ENCODE results near the gene ANO6. TPM values are rescaled to one million over a fixed set of nuclear protein-coding genes. Genes with fewer than 3 reads are reported as not detected.

ANO6 gene
- total and polyA plus RNA-seq, 4 donors: 18.6 to 52.3 (median 29.1) TPM

- TF ChIP-seq FOXA1 (IDR thresholded peaks at IDR 0.05): no peak
- no peak for TF ChIP-seq HNF4G (IDR thresholded peaks at IDR 0.05)
- TF ChIP-seq JUND (IDR thresholded peaks at IDR 0.05): no peak
- TF ChIP-seq TAF1 (conservative IDR thresholded peaks at IDR 0.05): no peak
- TF ChIP-seq SP1 (IDR thresholded peaks at IDR 0.05): no peak
- no peak for TF ChIP-seq HNF4A (conservative IDR thresholded peaks at IDR 0.05)
- TF ChIP-seq EGR1 (IDR thresholded peaks at IDR 0.05; ENCODE audit: low read depth in 2 of 2): no peak
- no peak for TF ChIP-seq FOXA2 (IDR thresholded peaks at IDR 0.05)
- no peak for TF ChIP-seq MAX (IDR thresholded peaks at IDR 0.05)
- TF ChIP-seq CTCF (IDR thresholded peaks at IDR 0.05; ENCODE audit: low read depth, low read length, missing input control): no peak
- no peak for TF ChIP-seq RAD21 (IDR thresholded peaks at IDR 0.05)
- Histone ChIP-seq H3K4me1 (ENCODE audit: control insufficient read depth in 4 of 4, insufficient read depth in 4 of 4, low read length in 3 of 4) (no peaks in the 10 kb centered on the region), H3K36me3 (ENCODE audit: control insufficient read depth in 4 of 4, insufficient read depth in 3 of 4, low read depth in 1 of 4, low read length in 3 of 4) (peaks cover 4 to 21% (median 9%) of the 10 kb centered on the region in 4 donors), H3K27me3 (ENCODE audit: control insufficient read depth in 4 of 4, insufficient read depth in 4 of 4, low read length in 3 of 4) (no peaks in the 10 kb centered on the region), H3K9me3 (ENCODE audit: control insufficient read depth in 4 of 4, low read length in 3 of 4) (no peaks in the 10 kb centered on the region), H3K9ac (ENCODE audit: low read depth in 1 of 2, low read length in 2 of 2) (no peak overlapping the region), H3K27ac (ENCODE audit: low read depth in 1 of 2, low read length in 2 of 2) (no peak overlapping the region), H3K4me3 (ENCODE audit: low read depth in 1 of 3, low read length in 3 of 3) (no peak overlapping the region)
- no peak for DNase-seq (ENCODE audit: low spot score)
- 99% methylated on average over 1 of the region's 1 CpG for WGBS
These were observed 213.9 kb downstream of the ANO6 start for GRCh38 chr12:45429831-45430230.

- WGBS: 87% methylated on average over 5 of the region's 5 CpGs
- Histone ChIP-seq H3K9me3 (ENCODE audit: control insufficient read depth in 4 of 4, low read length in 3 of 4) (no peaks in the 10 kb centered on the region), H3K27me3 (ENCODE audit: control insufficient read depth in 4 of 4, insufficient read depth in 4 of 4, low read length in 3 of 4) (no peaks in the 10 kb centered on the region), H3K9ac (ENCODE audit: low read depth in 1 of 2, low read length in 2 of 2) (no peak overlapping the region), H3K27ac (ENCODE audit: low read depth in 1 of 2, low read length in 2 of 2) (no peak overlapping the region), H3K36me3 (ENCODE audit: control insufficient read depth in 4 of 4, insufficient read depth in 3 of 4, low read depth in 1 of 4, low read length in 3 of 4) (peaks cover 4 to 14% (median 9%) of the 10 kb centered on the region in 4 donors), H3K4me3 (ENCODE audit: low read depth in 1 of 3, low read length in 3 of 3) (no peak overlapping the region), H3K4me1 (ENCODE audit: control insufficient read depth in 4 of 4, insufficient read depth in 4 of 4, low read length in 3 of 4) (no peaks in the 10 kb centered on the region)
- DNase-seq (ENCODE audit: low spot score): no peak
- TF ChIP-seq TAF1 (conservative IDR thresholded peaks at IDR 0.05) (no peak), HNF4A (conservative IDR thresholded peaks at IDR 0.05) (no peak), ZBTB33 (IDR thresholded peaks at IDR 0.05) (no peak), YY1 (IDR thresholded peaks at IDR 0.05) (no peak), SP1 (IDR thresholded peaks at IDR 0.05) (no peak), HNF4G (IDR thresholded peaks at IDR 0.05) (no peak), REST (IDR thresholded peaks at IDR 0.05) (no peak), EGR1 (IDR thresholded peaks at IDR 0.05; ENCODE audit: low read depth in 2 of 2) (no peak), NR2F2 (IDR thresholded peaks at IDR 0.05) (no peak), ATF3 (IDR thresholded peaks at IDR 0.05) (no peak), CTCF (IDR thresholded peaks at IDR 0.05; ENCODE audit: low read depth, low read length, missing input control) (no peak), RAD21 (IDR thresholded peaks at IDR 0.05) (no peak), FOXA2 (IDR thresholded peaks at IDR 0.05) (no peak), MAX (IDR thresholded peaks at IDR 0.05) (no peak), RXRA (IDR thresholded peaks at IDR 0.05) (no peak), JUND (IDR thresholded peaks at IDR 0.05) (no peak)
These were observed 215.2 kb downstream of the ANO6 start for GRCh38 chr12:45431126-45431525.

All from liver (tissue), 9 donors.